C4-2B (cell line): ENCODE data around the gene PREP.

Source experiments
- CTCF ChIP-seq: fragments of 450-650 bp; conservative IDR thresholded peaks from 2 replicates; pipeline ENCODE4 v1.5.1; 2017; ENCODE audit warnings: mild to moderate bottlenecking
- ZFX ChIP-seq: fragments of 450-650 bp; IDR thresholded peaks from 2 replicates; pipeline ENCODE4 v1.6.1; 2017

- TF ChIP-seq CTCF (no peak), ZFX (no peak)
Measured at GRCh38 chr6:105348897-105349296, 54.0 kb downstream of the PREP start.
